ENCODE measurements around the gene EIF4G2.

Gene EIF4G2

DNA sequence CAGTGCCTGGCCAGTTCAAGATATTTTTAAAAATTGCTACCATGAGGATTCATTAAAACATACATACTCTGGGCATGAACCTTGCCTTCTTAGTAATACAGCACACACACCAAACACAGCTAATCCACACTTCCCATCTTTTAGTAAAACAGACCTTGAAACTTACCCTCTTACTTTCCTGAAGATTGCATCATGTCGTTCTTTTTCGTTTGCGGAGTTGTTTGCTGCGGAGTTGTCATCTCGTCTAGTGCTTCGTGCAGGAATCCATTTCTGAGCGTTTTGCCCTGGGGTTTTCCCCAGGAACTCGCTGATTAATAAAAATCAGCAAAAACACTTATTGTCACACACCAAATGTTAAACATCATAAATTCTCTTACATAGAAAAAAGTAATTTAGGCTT is 3.0 kb downstream of the EIF4G2 start:
- POLR2A ChIA-PET: interaction anchor here (0.7 to 3.7 kb wide), 2 partner anchors 9 to 13 kb away, joined by 3 to 30 read pairs; no protein-coding TSS in a partner anchor
- DNase-seq (ENCODE audit: extremely low spot score): no peak
- CTCF ChIA-PET: interaction anchor here (7.2 kb wide), 1 partner anchor 14 kb away, joined by 81 read pairs; no protein-coding TSS in a partner anchor
- TF ChIP-seq, protein P1, sequence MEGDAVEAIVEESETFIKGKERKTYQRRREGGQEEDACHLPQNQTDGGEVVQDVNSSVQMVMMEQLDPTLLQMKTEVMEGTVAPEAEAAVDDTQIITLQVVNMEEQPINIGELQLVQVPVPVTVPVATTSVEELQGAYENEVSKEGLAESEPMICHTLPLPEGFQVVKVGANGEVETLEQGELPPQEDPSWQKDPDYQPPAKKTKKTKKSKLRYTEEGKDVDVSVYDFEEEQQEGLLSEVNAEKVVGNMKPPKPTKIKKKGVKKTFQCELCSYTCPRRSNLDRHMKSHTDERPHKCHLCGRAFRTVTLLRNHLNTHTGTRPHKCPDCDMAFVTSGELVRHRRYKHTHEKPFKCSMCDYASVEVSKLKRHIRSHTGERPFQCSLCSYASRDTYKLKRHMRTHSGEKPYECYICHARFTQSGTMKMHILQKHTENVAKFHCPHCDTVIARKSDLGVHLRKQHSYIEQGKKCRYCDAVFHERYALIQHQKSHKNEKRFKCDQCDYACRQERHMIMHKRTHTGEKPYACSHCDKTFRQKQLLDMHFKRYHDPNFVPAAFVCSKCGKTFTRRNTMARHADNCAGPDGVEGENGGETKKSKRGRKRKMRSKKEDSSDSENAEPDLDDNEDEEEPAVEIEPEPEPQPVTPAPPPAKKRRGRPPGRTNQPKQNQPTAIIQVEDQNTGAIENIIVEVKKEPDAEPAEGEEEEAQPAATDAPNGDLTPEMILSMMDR (IDR thresholded peaks at IDR 0.05; ENCODE audit: control extremely low read depth, extremely low read depth, low read depth, missing control alignments): no peak

GRCh38 chr11:10803676-10804075 is 5.0 kb downstream of the EIF4G2 start:
- CTCF ChIA-PET: interaction anchor here (0.8 to 7.2 kb wide), 6 partner anchors 8 to 218 kb away, joined by 3 to 81 read pairs (median 5); no protein-coding TSS in a partner anchor
- POLR2A ChIA-PET: interaction anchor here (0.7 to 3.7 kb wide), 6 partner anchors 8 to 349 kb away, joined by 3 to 30 read pairs (median 6); partner anchors contain the start of gene AMPD3
- no peak for DNase-seq (ENCODE audit: extremely low spot score)
- TF ChIP-seq, protein P1 (IDR thresholded peaks at IDR 0.05; ENCODE audit: control extremely low read depth, extremely low read depth, low read depth, missing control alignments): no peak

- TF ChIP-seq, protein P1 (IDR thresholded peaks at IDR 0.05; ENCODE audit: control extremely low read depth, extremely low read depth, low read depth, missing control alignments): no peak
- ChIA-PET CTCF (interaction anchor here (3.4 to 7.2 kb wide), 2 partner anchors 9 kb away, joined by 10 to 81 read pairs; partner anchors contain the start of gene EIF4G2), POLR2A (interaction anchor here (1.0 to 2.0 kb wide), 2 partner anchors 9 to 12 kb away, joined by 3 to 11 read pairs; partner anchors contain the start of gene EIF4G2)
- no peak for DNase-seq (ENCODE audit: extremely low spot score)
Measured at GRCh38 chr11:10800292-10800691, 8.4 kb downstream of the EIF4G2 start.

DNA sequence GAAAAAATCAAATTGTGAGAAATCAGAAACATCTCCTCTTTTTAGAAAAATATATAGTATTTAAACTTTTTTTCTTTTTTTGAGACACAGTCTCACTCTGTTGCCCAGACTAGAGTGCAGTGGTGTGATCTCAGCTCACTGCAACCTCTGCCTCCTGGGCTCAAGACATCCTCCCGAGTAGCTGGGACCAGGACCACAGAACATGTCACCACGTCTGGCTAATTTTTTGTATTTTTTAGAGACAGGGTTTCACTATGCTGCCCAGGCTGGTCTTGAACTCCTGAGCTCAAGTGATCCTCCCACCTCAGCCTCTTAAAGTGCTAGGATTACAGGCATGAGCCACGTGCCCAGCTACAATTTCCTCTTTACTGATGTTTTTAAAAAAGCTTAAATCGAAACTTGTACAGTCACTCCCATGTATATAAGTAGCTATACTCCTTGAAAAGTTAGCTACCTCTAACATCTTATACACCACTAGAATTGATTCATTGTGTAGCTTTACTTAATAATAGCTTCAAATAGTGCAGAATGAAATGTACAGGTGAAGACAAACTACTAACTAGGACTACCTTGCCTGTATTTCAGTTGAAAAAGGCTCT is 10.3 kb downstream of the EIF4G2 start:
- CTCF ChIA-PET: interaction anchor here (0.7 to 3.4 kb wide), 7 partner anchors 9 to 50 kb away, joined by 3 to 10 read pairs (median 3); partner anchors contain the start of gene EIF4G2
- DNase-seq (ENCODE audit: extremely low spot score): no peak
- TF ChIP-seq, protein P1 (IDR thresholded peaks at IDR 0.05; ENCODE audit: control extremely low read depth, extremely low read depth, low read depth, missing control alignments): no peak
- POLR2A ChIA-PET: interaction anchor here (4.0 kb wide), 1 partner anchor 10 kb away, joined by 79 read pairs; the partner anchor contains the start of gene EIF4G2

DNA sequence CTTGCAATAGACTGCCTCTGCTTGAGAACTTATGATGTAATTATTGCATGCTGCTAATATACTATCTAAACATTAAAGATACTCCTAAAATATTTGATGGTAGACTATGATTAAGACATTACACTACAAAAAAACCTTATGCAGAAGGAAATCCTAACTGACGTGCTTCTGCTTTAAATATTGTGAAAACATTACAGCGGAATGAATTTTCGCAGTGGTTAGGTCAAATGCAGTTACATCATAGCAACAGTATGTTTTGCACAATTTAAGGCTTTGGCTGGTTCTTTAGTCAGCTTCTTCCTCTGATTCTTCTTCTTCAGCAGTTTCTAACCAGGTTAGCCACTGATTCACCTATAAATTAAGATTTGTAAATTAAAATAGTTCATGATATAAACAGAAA is 11.2 kb downstream of the EIF4G2 start:
- CTCF ChIA-PET: interaction anchor here (2.1 to 3.4 kb wide), 2 partner anchors 9 to 12 kb away, joined by 5 to 10 read pairs; partner anchors contain the start of gene EIF4G2
- DNase-seq (ENCODE audit: extremely low spot score): no peak
- TF ChIP-seq, protein P1 (IDR thresholded peaks at IDR 0.05; ENCODE audit: control extremely low read depth, extremely low read depth, low read depth, missing control alignments): no peak
- POLR2A ChIA-PET: interaction anchor here (4.0 kb wide), 1 partner anchor 11 kb away, joined by 79 read pairs; the partner anchor contains the start of gene EIF4G2

DNA sequence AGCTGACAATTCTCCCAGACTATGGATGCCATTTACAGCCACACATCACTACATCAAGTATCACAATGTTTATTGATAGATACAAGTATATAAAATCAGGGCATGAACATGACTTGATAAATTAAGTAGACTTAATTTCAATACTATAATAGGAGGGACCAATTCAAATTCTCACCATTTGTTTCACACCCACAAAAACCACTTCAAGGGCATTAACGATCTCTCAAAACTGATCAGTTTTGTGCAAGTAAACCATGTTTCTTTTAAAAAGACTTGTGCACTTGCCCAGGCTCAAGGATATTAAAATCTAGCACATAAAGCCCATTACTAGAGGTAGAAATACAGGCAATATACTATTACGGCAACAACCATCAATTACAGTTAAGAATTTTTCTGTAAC is 11.7 kb downstream of the EIF4G2 start:
- TF ChIP-seq, protein P1 (IDR thresholded peaks at IDR 0.05; ENCODE audit: control extremely low read depth, extremely low read depth, low read depth, missing control alignments): no peak
- ChIA-PET POLR2A (interaction anchor here (1.6 to 4.0 kb wide), 3 partner anchors 7 to 61 kb away, joined by 5 to 79 read pairs (median 10); partner anchors contain the start of gene EIF4G2), CTCF (interaction anchor here (0.7 to 3.4 kb wide), 3 partner anchors 10 to 13 kb away, joined by 3 to 10 read pairs (median 5); partner anchors contain the start of gene EIF4G2)
- DNase-seq (ENCODE audit: extremely low spot score): no peak
